BLaER1 treated with 17β-estradiol and CSF1 and Interleukin-3, amounts not matched to agents 10 nM and 100 nM (cell line): ENCODE data around the gene MYLK.

Source experiments
- H3K27ac ChIP-seq, 11 experiments: shearing (Covaris generic); formaldehyde crosslinking; 2 replicates each; pipeline ENCODE4 v1.8.1; 2022
- H3K27me3 ChIP-seq, 11 experiments: shearing (Covaris generic); formaldehyde crosslinking; 2 replicates each; pipeline ENCODE4 v1.8.1; 2022
- H3K36me3 ChIP-seq, 11 experiments: shearing (Covaris generic); formaldehyde crosslinking; 2 replicates each; pipeline ENCODE4 v1.8.1; 2022
- H3K4me1 ChIP-seq, 10 experiments: shearing (Covaris generic); formaldehyde crosslinking; 2 replicates each; pipeline ENCODE4 v1.8.1; 2022
- H3K4me2 ChIP-seq, 11 experiments: shearing (Covaris generic); formaldehyde crosslinking; 2 replicates each; pipeline ENCODE4 v1.8.1; 2022
- H3K4me3 ChIP-seq, 10 experiments: shearing (Covaris generic); formaldehyde crosslinking; 2 replicates each; pipeline ENCODE4 v1.8.1; 2022
- H3K9ac ChIP-seq, 11 experiments: shearing (Covaris generic); formaldehyde crosslinking; 2 replicates each; pipeline ENCODE4 v1.8.1; 2022
- H3K9me3 ChIP-seq, 11 experiments: shearing (Covaris generic); formaldehyde crosslinking; replicated peaks in 1 of 11; 2 replicates each; pipeline ENCODE4 v1.8.1; 2022
- H4K20me1 ChIP-seq, 11 experiments: shearing (Covaris generic); formaldehyde crosslinking; 2 replicates each; pipeline ENCODE4 v1.8.1; 2022
- Cebpa-rat ChIP-seq, 11 experiments: shearing (Covaris generic); IDR thresholded peaks; 2 replicates each; pipeline ENCODE4 v1.8.1; 2022

Gene MYLK

DNA sequence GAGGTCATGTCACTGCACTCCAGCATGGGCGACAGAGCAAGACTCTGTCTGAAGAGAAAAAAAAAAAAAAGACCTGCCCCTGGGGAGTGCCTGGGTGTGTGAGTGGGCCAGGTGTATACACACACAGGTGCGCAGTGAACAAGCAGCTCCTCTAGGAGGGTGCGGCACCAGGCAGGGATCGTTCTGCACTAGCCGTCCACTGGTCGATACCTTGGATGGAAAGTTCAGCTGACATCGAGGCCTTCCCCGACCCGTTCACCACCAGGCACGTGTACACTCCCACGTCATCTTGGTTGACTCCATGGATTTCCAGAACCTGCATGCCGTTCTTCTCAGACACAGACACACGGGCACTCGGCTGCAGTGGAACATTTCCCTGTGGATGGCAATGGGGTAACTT is 147.0 kb downstream of the MYLK start:
- Histone ChIP-seq H3K4me2 (no peak overlapping the region), H3K36me3 (peaks cover 0 to 84% (median 48%) of the 10 kb centered on the region in 11 experiments; a peak in 14 of 22 replicates), H3K4me1 (peaks cover 0 to 18% (median 0%) of the 10 kb centered on the region in 10 experiments; a peak in 4 of 20 replicates), H3K27ac (no peak overlapping the region), H3K27me3 (no peaks in the 10 kb centered on the region), H3K9me3 (no peaks in the 10 kb centered on the region), H4K20me1 (no peaks in the 10 kb centered on the region; a peak in 1 of 22 replicates), H3K9ac (no peak overlapping the region), H3K4me3 (no peak overlapping the region)
- no peak for TF ChIP-seq Cebpa-rat (IDR thresholded peaks at IDR 0.05)

DNA sequence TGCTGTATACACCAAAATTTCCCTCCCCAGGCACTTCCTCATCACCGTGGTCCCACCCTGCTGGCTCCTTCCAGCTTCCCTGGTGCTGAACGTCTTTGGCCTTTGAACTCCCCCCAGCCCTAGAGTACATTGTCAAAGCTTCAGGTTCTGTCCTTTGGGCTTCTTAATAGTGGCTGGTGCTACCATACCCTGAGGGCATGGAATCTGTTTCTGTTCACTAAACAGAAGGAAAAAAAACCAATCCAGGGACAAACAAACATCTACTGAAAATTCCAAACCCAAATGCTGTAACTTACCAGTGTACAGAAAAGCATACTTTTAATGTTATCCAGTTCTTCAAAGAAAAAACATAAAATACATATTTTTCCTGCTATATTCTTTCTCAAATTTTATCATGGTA is 148.7 kb downstream of the MYLK start:
- Histone ChIP-seq H3K4me2 (no peak overlapping the region), H4K20me1 (no peaks in the 10 kb centered on the region), H3K9ac (no peak overlapping the region), H3K27ac (no peak overlapping the region), H3K4me3 (no peak overlapping the region), H3K9me3 (no peaks in the 10 kb centered on the region), H3K4me1 (peaks cover 0 to 18% (median 0%) of the 10 kb centered on the region in 10 experiments; a peak in 4 of 20 replicates), H3K36me3 (peaks cover 0 to 83% (median 45%) of the 10 kb centered on the region in 11 experiments; a peak in 14 of 22 replicates), H3K27me3 (no peaks in the 10 kb centered on the region)
- no peak for TF ChIP-seq Cebpa-rat (IDR thresholded peaks at IDR 0.05)

DNA sequence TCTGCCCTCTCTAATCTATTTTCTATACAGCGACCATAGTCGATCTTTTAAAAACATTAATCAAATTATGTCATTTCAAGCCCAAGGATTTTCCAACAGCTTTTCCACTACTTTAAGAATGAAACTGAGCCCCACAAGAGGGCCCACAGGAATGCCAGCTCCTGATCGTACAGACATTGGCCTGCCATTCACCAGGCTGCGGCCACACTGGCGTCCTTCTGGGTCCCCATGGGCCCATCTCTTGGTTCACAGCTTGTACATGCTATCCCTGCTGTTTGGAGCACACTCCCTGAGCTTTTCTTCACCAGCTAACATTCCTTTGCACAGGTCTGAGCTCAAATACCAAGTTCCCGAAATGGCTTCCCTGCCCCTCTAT is 149.6 kb downstream of the MYLK start:
- Histone ChIP-seq H3K9me3 (no peaks in the 10 kb centered on the region), H3K36me3 (peaks cover 0 to 75% (median 43%) of the 10 kb centered on the region in 11 experiments; a peak in 14 of 22 replicates), H3K4me2 (no peak overlapping the region), H3K27me3 (no peaks in the 10 kb centered on the region), H3K9ac (no peak overlapping the region), H3K27ac (no peak overlapping the region), H4K20me1 (no peaks in the 10 kb centered on the region), H3K4me1 (peaks cover 0 to 14% (median 0%) of the 10 kb centered on the region in 10 experiments; a peak in 4 of 20 replicates), H3K4me3 (no peak overlapping the region)
- no peak for TF ChIP-seq Cebpa-rat (IDR thresholded peaks at IDR 0.05)

DNA sequence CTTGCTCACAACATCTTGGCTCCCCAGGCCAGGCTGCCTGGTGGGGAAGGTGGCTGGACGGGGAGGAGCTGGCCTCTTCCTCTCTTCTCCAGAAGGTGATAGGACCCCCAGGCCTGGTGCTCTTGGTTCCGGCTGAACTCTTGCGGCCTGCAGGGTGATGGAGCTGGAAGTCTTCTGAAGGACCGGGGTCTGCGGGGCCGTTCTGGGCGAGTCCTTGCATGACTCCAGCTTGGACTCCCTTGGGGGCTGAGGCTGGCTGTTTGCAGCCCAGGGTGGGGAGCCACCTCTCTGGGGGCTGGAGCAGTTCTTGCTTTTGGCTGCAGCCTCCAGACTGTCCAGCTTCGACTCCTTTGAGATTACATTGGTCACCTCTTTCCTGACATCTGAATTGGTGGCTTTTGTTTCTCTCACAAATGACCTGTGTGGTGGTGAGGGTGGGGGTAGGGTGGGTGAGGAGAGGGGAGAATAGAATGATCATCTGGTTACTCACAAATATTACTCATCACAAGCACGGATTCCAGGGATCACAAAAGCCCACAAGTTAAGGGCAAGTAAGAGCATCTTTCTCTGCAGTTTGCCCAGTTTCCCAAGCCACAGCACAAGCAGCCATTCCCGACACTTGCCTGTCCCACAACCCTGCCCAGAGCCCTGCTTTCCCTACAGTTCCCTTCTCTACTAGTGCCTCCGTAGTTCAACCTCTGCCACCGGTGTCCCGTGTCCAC is 150.2 kb downstream of the MYLK start:
- Histone ChIP-seq H3K4me1 (peaks cover 0 to 13% (median 0%) of the 10 kb centered on the region in 10 experiments; a peak in 3 of 20 replicates), H3K27ac (no peak overlapping the region), H3K9me3 (no peaks in the 10 kb centered on the region), H3K4me3 (no peak overlapping the region), H4K20me1 (no peaks in the 10 kb centered on the region), H3K4me2 (no peak overlapping the region), H3K36me3 (peaks cover 0 to 74% (median 43%) of the 10 kb centered on the region in 11 experiments; a peak in 14 of 22 replicates), H3K27me3 (no peaks in the 10 kb centered on the region), H3K9ac (no peak overlapping the region)
- no peak for TF ChIP-seq Cebpa-rat (IDR thresholded peaks at IDR 0.05)

DNA sequence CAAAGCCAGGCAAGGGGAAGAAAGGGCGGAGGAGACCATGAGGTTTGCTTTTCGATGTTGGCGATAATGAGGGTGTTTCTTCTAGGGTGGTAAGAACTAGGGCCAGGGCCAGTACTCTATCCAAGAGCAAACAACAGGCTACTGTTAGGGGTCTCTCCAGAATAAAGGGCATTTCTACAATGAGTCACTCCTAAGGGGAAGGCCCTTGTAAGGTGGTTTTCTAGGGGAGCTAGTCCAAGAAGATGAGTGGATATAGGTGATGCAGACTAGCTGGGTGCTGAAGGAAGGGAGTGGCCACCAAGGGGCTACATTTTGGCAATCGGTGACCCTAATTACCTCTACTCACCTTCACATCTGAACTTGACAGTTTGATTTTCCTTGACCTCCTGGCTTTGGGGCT is 150.8 kb downstream of the MYLK start:
- H3K4me3 ChIP-seq: no peak overlapping the region
- H3K27ac ChIP-seq: no peak overlapping the region
- peaks cover 0 to 13% (median 0%) of the 10 kb centered on the region in 10 experiments; a peak in 3 of 20 replicates for H3K4me1 ChIP-seq
- H3K9me3 ChIP-seq: no peaks in the 10 kb centered on the region
- H4K20me1 ChIP-seq: no peaks in the 10 kb centered on the region
- peaks cover 0 to 70% (median 40%) of the 10 kb centered on the region in 11 experiments; a peak in 14 of 22 replicates for H3K36me3 ChIP-seq
- no peak for TF ChIP-seq Cebpa-rat (IDR thresholded peaks at IDR 0.05)
- H3K27me3 ChIP-seq: no peaks in the 10 kb centered on the region
- H3K9ac ChIP-seq: no peak overlapping the region
- H3K4me2 ChIP-seq: no peak overlapping the region

DNA sequence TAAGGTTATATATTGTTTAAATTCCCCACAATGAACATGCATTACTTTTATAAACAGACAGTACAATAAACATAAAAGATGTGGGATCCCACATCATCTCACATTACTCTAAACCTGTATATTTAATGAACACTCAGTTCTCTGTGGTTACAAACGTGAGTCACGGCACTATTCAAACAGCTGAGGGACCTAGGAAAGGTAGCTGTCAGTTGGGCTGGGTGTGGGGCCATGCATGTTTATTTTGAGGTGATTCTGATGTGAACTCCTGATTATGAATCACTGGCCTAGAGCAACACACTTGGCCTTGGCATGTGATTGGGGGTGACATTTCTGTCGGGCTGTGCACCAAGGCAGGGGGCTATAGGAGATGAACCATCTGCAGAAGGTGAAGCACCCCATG is 151.7 kb downstream of the MYLK start:
- peaks cover 0 to 62% (median 31%) of the 10 kb centered on the region in 11 experiments; a peak in 14 of 22 replicates for H3K36me3 ChIP-seq
- H3K4me3 ChIP-seq: no peak overlapping the region
- H4K20me1 ChIP-seq: no peaks in the 10 kb centered on the region
- no peak overlapping the region for H3K27ac ChIP-seq
- H3K9me3 ChIP-seq: no peaks in the 10 kb centered on the region
- no peaks in the 10 kb centered on the region for H3K27me3 ChIP-seq
- no peak for TF ChIP-seq Cebpa-rat (IDR thresholded peaks at IDR 0.05)
- H3K9ac ChIP-seq: no peak overlapping the region
- H3K4me1 ChIP-seq: peaks cover 0 to 13% (median 0%) of the 10 kb centered on the region in 10 experiments; a peak in 3 of 20 replicates
- no peak overlapping the region for H3K4me2 ChIP-seq

DNA sequence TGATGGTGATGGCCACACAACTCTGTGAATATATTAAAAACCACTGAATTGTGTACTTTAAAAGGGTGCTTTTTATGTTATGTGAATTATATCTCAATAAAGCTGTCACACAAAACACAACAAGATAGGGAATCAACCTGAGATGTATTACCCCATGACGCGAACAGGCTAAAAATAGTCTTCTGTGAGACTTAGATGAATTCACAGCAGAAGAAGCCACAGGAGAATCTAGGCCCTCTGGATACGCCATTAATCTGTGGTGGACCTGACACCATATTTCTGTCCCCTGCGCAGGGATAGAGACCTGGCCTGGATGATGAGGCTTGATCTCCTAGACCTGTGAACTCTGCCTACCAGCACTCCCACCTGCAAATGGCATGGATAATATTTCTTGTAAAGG is 153.3 kb downstream of the MYLK start:
- H3K36me3 ChIP-seq: peaks cover 0 to 55% (median 20%) of the 10 kb centered on the region in 11 experiments; a peak in 13 of 22 replicates
- H3K9ac ChIP-seq: no peak overlapping the region
- H3K4me2 ChIP-seq: no peak overlapping the region

DNA sequence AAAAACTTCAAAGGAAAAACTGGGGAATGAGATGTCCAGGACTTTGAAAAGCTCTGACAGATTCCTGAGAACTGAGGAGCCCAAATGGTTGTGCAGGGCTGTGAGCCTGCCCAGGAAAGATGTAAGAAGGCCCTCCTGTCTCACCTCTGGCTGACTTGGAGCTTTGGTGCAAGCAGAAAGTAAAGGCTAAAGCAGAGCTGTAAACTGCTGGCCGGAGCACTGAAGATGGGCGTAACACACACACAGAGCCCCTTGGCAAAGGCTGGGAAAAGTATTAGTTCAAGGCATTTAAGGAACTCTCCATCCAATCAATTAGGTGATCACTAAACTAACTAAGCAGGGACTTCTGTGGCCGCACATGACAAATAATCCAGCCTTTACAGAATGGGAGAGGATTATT is 155.1 kb downstream of the MYLK start:
- Histone ChIP-seq H4K20me1 (no peaks in the 10 kb centered on the region), H3K9ac (no peak overlapping the region), H3K9me3 (no peaks in the 10 kb centered on the region), H3K27me3 (no peaks in the 10 kb centered on the region), H3K4me1 (no peaks in the 10 kb centered on the region), H3K36me3 (peaks cover 0 to 52% (median 14%) of the 10 kb centered on the region in 11 experiments; a peak in 13 of 22 replicates), H3K4me2 (no peak overlapping the region), H3K27ac (no peak overlapping the region), H3K4me3 (no peak overlapping the region)
- TF ChIP-seq Cebpa-rat (IDR thresholded peaks at IDR 0.05): no peak

More for the DNA sequence above, 153.3 kb downstream of the MYLK start:
- Histone ChIP-seq H3K27ac (no peak overlapping the region), H3K27me3 (no peaks in the 10 kb centered on the region), H4K20me1 (no peaks in the 10 kb centered on the region), H3K4me3 (no peak overlapping the region), H3K9me3 (no peaks in the 10 kb centered on the region), H3K4me1 (peaks cover 0 to 6% (median 0%) of the 10 kb centered on the region in 10 experiments; a peak in 2 of 20 replicates)
- no peak for TF ChIP-seq Cebpa-rat (IDR thresholded peaks at IDR 0.05)

DNA sequence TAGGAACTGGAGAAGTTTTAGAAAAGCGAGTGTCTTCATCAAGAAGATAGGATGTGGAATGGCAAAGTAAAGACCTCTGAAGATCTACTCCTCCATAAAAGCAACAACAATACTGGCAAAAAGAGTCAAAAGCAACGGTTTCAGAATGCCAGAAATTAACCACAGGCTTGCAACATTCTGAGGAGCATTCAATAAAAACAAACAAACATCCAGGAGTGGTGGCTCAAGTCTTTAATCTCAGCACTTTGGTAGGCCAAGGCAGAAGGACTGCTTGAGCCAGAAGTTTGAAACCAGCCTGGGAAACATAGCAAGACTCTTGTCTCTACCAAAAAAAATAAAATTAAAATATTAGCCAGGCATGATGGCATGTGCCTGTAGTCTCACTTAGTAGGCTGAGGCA is 156.1 kb downstream of the MYLK start:
- H3K9ac ChIP-seq: 0 out of 22 replicates have a peak overlapping the region, but pooled peaks of 1 of the 11 experiments have one; percentile 1
- H4K20me1 ChIP-seq: 0 out of 22 replicates have a peak, but pooled peaks cover 0 to 3% (median 0%) of the 10 kb centered on the region in 11 experiments
- no peaks in the 10 kb centered on the region for H3K9me3 ChIP-seq
- no peaks in the 10 kb centered on the region for H3K27me3 ChIP-seq
- H3K4me1 ChIP-seq: peaks cover 0 to 4% (median 0%) of the 10 kb centered on the region in 10 experiments; a peak in 1 of 20 replicates
- peaks cover 0 to 45% (median 6%) of the 10 kb centered on the region in 11 experiments; a peak in 13 of 22 replicates for H3K36me3 ChIP-seq
- H3K4me3 ChIP-seq: no peak overlapping the region
- no peak for TF ChIP-seq Cebpa-rat (IDR thresholded peaks at IDR 0.05)
- no peak overlapping the region for H3K27ac ChIP-seq
- no peak overlapping the region for H3K4me2 ChIP-seq
